Nucleus accumbens (tissue), 56 donors: ENCODE data around the gene HIBADH.
"Not testable (repeated sequence)": the region's sequence is repeated elsewhere in the genome, so short reads cannot be mapped to it uniquely, and the experiment has no call there.

Experiments
- DNase-seq, 56 donors: peaks; one replicate each; lab custom pipeline; 2025; lab: John Stamatoyannopoulos, UW

The HIBADH gene

GRCh38 chr7:27605689-27606269, 56.9 kb downstream of the HIBADH start:
- no peak for DNase-seq

GRCh38 chr7:27605283-27605682, 57.4 kb downstream of the HIBADH start:
- no peak for DNase-seq

GRCh38 chr7:27603813-27604212, 58.9 kb downstream of the HIBADH start:
- DNase-seq: no peak

- DNase-seq: no peak
Observed at GRCh38 chr7:27602766-27603165, 59.9 kb downstream of the HIBADH start.

GRCh38 chr7:27601217-27601616, 61.5 kb downstream of the HIBADH start:
- no peak for DNase-seq

- no peak for DNase-seq
Observed at GRCh38 chr7:27600247-27600646, 62.4 kb downstream of the HIBADH start.

GRCh38 chr7:27595009-27595408, 67.7 kb downstream of the HIBADH start:
- no peak for DNase-seq

- no peak for DNase-seq
Observed at GRCh38 chr7:27593226-27593625, 69.5 kb downstream of the HIBADH start.

- DNase-seq: no peak
Observed at GRCh38 chr7:27590416-27590815, 72.3 kb downstream of the HIBADH start.

- DNase-seq: no peak
Observed at GRCh38 chr7:27587429-27587828, 75.3 kb downstream of the HIBADH start.

GRCh38 chr7:27586825-27587224, 75.9 kb downstream of the HIBADH start:
- DNase-seq: peak in 41 of 56 donors; percentile 1 to 58 (median 20)

GRCh38 chr7:27585781-27586447, 76.8 kb downstream of the HIBADH start:
- no peak for DNase-seq

GRCh38 chr7:27581906-27582305, 80.8 kb downstream of the HIBADH start:
- no peak for DNase-seq

- DNase-seq: no peak
Observed at GRCh38 chr7:27581119-27581518, 81.6 kb downstream of the HIBADH start.

GRCh38 chr7:27579565-27579964, 83.1 kb downstream of the HIBADH start:
- DNase-seq: no peak

GRCh38 chr7:27578169-27578568, 84.5 kb downstream of the HIBADH start:
- not testable (repeated sequence) for DNase-seq

- DNase-seq: no peak
Observed at GRCh38 chr7:27576360-27576944, 86.2 kb downstream of the HIBADH start.

- no peak for DNase-seq
Observed at GRCh38 chr7:27575613-27576012, 87.1 kb downstream of the HIBADH start.

GRCh38 chr7:27569106-27569505, 93.6 kb downstream of the HIBADH start:
- DNase-seq: no peak

- no peak for DNase-seq
Observed at GRCh38 chr7:27567266-27567665, 95.4 kb downstream of the HIBADH start.

- no peak for DNase-seq
Observed at GRCh38 chr7:27564881-27565482, 97.7 kb downstream of the HIBADH start.
